ENCODE measurements around the gene TSEN2. TPM values are rescaled to one million over a fixed set of nuclear protein-coding genes. Genes with fewer than 3 reads are reported as not detected.

Gene TSEN2
- 10 to 100 TPM; 13.6 to 26.1 (median 15.3) TPM for total RNA-seq

DNA sequence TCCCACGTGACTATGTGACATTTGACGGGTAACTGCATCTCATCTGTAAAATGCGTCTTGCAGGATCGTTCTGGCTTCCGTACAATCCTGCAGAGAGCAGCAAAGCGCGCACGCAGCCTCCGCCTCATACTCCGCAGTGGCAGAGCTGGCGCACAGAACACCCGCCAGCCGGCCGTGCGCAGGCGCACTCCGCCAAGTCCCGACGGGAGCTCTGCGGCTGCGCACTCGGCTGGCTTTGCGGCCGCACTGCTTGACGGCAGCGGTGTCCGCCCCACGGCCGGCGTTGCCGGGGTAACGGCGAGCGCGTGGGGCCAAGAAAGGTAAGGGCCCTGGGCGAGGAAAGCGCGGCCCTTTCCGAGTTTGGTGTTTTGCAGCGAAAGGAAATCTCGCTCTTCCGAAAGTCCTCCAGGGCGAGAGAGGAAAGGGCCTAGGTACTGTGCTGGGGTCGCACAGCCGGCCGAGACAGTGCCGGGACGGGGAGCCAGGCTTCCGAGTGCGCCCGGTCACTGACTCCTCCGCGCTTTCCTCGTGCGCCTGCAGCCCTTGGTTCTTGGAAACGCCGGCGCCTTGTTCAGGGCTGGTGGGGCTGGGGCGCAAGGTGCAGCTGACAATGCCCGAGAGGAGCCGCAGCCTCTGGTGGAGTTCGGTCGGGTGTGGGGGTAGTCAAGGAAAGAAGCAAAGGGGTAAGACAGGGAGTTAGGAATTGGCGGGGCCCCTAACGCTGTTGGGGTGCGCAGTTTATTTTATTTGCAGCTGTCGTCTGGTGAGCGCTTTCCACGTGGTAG, at the start of gene TSEN2:
TSEN2 (plus strand) TSS at position 283 of the 785 bp plus-strand sequence. CDS start 5,321 bp downstream, outside the sequence.
- peak in 2 of 3 donors; percentile 27 to 61 for TF ChIP-seq POLR2AphosphoS5 (IDR thresholded peaks at IDR 0.05)
- no peak for TF ChIP-seq EP300 (IDR thresholded peaks at IDR 0.05)
- peak in 1 of 2 donors; percentile 62 for TF ChIP-seq POLR2A (IDR thresholded peaks at IDR 0.05)
- TF ChIP-seq, protein P1, sequence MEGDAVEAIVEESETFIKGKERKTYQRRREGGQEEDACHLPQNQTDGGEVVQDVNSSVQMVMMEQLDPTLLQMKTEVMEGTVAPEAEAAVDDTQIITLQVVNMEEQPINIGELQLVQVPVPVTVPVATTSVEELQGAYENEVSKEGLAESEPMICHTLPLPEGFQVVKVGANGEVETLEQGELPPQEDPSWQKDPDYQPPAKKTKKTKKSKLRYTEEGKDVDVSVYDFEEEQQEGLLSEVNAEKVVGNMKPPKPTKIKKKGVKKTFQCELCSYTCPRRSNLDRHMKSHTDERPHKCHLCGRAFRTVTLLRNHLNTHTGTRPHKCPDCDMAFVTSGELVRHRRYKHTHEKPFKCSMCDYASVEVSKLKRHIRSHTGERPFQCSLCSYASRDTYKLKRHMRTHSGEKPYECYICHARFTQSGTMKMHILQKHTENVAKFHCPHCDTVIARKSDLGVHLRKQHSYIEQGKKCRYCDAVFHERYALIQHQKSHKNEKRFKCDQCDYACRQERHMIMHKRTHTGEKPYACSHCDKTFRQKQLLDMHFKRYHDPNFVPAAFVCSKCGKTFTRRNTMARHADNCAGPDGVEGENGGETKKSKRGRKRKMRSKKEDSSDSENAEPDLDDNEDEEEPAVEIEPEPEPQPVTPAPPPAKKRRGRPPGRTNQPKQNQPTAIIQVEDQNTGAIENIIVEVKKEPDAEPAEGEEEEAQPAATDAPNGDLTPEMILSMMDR (IDR thresholded peaks at IDR 0.05) = no peak
- Histone ChIP-seq H3K27ac (peak within 1 kb of the TSS; percentile 85), H3K4me3 (peak within 1 kb of the TSS; percentile 69), H3K4me1 (peaks cover 25% of the 10 kb centered on the region), H3K9me3 (no peaks in the 10 kb centered on the region), H3K36me3 (no peaks in the 10 kb centered on the region), H3K27me3 (no peaks in the 10 kb centered on the region)
- under 1% methylated on average over 32 of the region's 69 CpGs for WGBS
- peak; percentile 92 to 94 for DNase-seq (ENCODE audit: low spot score in 2 of 2)

DNA sequence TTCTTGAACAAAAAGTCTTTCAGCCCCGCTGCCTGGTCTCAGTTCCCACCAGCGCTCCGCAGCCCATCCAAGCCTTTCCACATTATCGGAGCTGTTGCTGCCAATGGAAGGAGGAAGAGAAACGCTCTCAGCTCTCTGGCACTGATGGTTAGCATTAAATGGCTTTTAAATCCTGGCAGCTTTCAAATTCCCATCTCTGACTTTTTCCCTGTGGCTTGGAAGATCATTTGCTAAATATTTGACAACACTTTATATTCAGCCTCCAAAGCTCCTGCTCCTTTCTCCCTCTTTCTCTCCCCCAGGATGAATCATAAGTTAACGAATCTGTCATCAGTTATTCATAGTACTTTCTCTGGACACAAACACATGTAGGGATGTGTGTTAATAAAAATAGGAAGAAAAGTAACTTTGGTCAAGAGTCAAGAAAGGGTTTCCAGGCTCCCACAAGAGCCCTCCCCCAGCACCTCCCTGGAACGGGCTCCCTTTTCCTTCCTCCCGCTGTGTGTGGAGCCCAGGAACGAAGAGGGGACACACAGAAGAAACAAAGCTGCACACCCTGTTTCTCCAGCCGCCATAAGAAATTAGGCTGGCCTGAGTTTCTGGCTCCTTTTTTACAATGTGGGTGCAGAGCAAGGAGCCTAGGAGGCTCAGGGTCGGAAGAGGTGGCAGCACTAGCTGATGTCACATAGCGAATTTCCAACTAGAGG, 47.6 kb upstream of the TSEN2 start:
- H3K4me1 ChIP-seq = no peaks in the 10 kb centered on the region
- H3K9me3 ChIP-seq = no peaks in the 10 kb centered on the region
- no peak for DNase-seq (ENCODE audit: low spot score in 2 of 2)
- TF ChIP-seq POLR2AphosphoS5 (IDR thresholded peaks at IDR 0.05) (no peak), EP300 (IDR thresholded peaks at IDR 0.05) (no peak), POLR2A (IDR thresholded peaks at IDR 0.05) (no peak)
- TF ChIP-seq, protein P1 (IDR thresholded peaks at IDR 0.05) = no peak
- no peak overlapping the region for H3K4me3 ChIP-seq
- H3K27me3 ChIP-seq = peaks cover 3% of the 10 kb centered on the region
- H3K27ac ChIP-seq = peak overlapping the region; percentile 58
- H3K36me3 ChIP-seq = no peaks in the 10 kb centered on the region
- 49% methylated on average over 12 of the region's 12 CpGs for whole genome bisulfite sequencing

DNA sequence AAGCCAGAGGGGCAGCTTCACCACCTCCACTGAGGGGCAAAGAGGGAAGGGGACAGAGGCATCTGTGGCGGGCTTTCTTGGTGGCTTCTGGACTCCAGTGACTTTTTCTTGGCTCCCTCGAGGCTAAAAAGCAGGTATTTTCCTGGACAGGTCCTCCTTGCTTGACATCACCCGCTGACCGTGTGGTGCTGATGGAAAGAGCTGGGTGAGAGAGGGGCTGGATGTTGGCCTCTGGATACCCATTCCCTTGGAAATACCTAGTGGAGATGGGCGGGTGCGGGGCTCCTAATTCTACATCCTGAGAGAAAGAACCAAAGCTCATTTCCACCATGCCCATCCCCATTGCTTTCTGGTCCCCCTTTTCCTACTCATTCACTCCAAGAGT, 47.1 kb upstream of the TSEN2 start:
- Histone ChIP-seq H3K4me1 (no peaks in the 10 kb centered on the region), H3K36me3 (no peaks in the 10 kb centered on the region), H3K9me3 (no peaks in the 10 kb centered on the region), H3K27ac (peak overlapping the region; percentile 58), H3K27me3 (peaks cover 8% of the 10 kb centered on the region), H3K4me3 (no peak overlapping the region)
- WGBS = 87% methylated on average over 6 of the region's 6 CpGs
- TF ChIP-seq POLR2AphosphoS5 (IDR thresholded peaks at IDR 0.05) (no peak), EP300 (IDR thresholded peaks at IDR 0.05) (no peak), POLR2A (IDR thresholded peaks at IDR 0.05) (no peak)
- TF ChIP-seq, protein P1 (IDR thresholded peaks at IDR 0.05) = no peak
- no peak for DNase-seq (ENCODE audit: low spot score in 2 of 2)

DNA sequence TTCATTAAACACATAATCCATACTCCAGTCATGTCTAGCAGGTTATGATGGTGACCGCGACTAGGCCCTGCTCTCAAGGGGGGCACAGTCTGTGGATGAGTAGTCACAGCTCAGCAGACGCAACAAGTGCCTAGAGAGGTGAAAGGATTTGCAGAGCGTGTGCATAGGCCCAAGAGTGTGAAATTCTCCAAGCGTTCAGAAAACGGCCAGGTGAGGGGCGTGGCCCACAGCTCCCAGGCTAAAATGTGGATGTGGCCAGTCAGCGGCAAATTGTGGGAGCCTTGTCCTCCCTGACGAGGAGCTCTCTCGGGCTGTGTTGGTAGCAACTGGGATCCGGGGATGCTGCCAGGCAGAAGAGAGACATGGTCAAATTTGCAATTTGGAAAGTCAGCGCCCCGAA, 46.4 kb upstream of the TSEN2 start:
- TF ChIP-seq POLR2AphosphoS5 (IDR thresholded peaks at IDR 0.05) (no peak), POLR2A (IDR thresholded peaks at IDR 0.05) (no peak), EP300 (IDR thresholded peaks at IDR 0.05) (no peak)
- TF ChIP-seq, protein P1 (IDR thresholded peaks at IDR 0.05) = no peak
- WGBS = 98% methylated on average over 13 of the region's 13 CpGs

DNA sequence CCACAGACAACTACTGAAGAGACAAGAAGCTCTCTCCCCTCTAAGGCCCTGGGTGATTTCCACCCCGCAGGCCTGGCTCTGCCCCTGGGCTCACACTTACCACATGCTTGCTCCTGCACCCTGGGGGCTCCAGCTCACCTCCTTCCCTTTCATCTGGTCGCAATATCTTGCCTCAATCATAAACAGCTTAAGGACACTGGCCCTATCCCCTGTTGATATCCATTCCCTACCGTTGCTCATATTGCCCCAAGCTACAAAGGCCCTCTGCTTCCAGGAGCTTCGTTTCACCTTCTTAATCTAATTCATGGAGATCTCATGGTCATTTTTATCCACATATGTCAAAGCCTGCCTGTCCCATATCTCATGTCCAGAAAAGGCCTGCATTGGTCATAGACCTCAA, 46.0 kb upstream of the TSEN2 start:
- Histone ChIP-seq H3K36me3 (no peaks in the 10 kb centered on the region), H3K4me1 (no peaks in the 10 kb centered on the region), H3K27ac (no peak overlapping the region), H3K27me3 (peaks cover 15% of the 10 kb centered on the region), H3K9me3 (no peaks in the 10 kb centered on the region), H3K4me3 (no peak overlapping the region)
- DNase-seq (ENCODE audit: low spot score in 2 of 2) = no peak
- WGBS = 84% methylated on average over 4 of the region's 4 CpGs
- TF ChIP-seq EP300 (IDR thresholded peaks at IDR 0.05) (no peak), POLR2AphosphoS5 (IDR thresholded peaks at IDR 0.05) (no peak), POLR2A (IDR thresholded peaks at IDR 0.05) (no peak)
- TF ChIP-seq, protein P1 (IDR thresholded peaks at IDR 0.05) = no peak

More for the DNA sequence above, 46.4 kb upstream of the TSEN2 start:
- no peaks in the 10 kb centered on the region for H3K4me1 ChIP-seq
- H3K27ac ChIP-seq = no peak overlapping the region
- peaks cover 15% of the 10 kb centered on the region for H3K27me3 ChIP-seq
- no peak overlapping the region for H3K4me3 ChIP-seq
- H3K36me3 ChIP-seq = no peaks in the 10 kb centered on the region
- H3K9me3 ChIP-seq = no peaks in the 10 kb centered on the region
- no peak for DNase-seq (ENCODE audit: low spot score in 2 of 2)

Measured in suprapubic skin (tissue), 4 donors.